Bronchial epithelial cell (primary cell): ENCODE measurements around the gene TNNT2. TPM values are rescaled to one million over a fixed set of nuclear protein-coding genes. Genes with fewer than 3 reads are reported as not detected.

Experiments
- DNase-seq: peaks from one replicate; pipeline ENCODE4 v3.0.0-alpha.2; 2010; ENCODE audit warnings: low read depth
- FAIRE-seq: peaks from 2 replicates; lab custom pipeline; 2011; peaks lifted over from hg19 to GRCh38; lab: Jason Lieb, UNC
- H3K27me3 ChIP-seq: 2 replicates; pipeline ENCODE4 v1.5.1; 2011; ENCODE audit warnings: low read length; ENCODE audit not compliant: control insufficient read depth, insufficient read depth
- H3K36me3 ChIP-seq: 2 replicates; pipeline ENCODE4 v1.5.1; 2011; ENCODE audit warnings: low read length; ENCODE audit not compliant: control insufficient read depth, insufficient read depth
- H3K4me3 ChIP-seq: 2 replicates; pipeline ENCODE4 v1.5.1; 2011; ENCODE audit warnings: mild to moderate bottlenecking, low read depth, low read length, control low read depth
- total RNA-seq: library from RNA; depleted of rRNA; stranded (reverse); fragments of >200 nt; gene quantifications from 2 replicates; pipeline ENCODE4 v1.2.1, GENCODE V29; 2014
- TF ChIP-seq, protein P1 (sequence below): IDR thresholded peaks from 2 replicates; pipeline ENCODE4 v1.5.1; 2011; ENCODE audit warnings: mild to moderate bottlenecking, moderate library complexity, low read length, control low read depth, inconsistent platforms; ENCODE audit not compliant: insufficient read depth, severe bottlenecking

TNNT2 gene
- total RNA-seq, 1 donor from 2014 or later: 0.26 TPM

DNA sequence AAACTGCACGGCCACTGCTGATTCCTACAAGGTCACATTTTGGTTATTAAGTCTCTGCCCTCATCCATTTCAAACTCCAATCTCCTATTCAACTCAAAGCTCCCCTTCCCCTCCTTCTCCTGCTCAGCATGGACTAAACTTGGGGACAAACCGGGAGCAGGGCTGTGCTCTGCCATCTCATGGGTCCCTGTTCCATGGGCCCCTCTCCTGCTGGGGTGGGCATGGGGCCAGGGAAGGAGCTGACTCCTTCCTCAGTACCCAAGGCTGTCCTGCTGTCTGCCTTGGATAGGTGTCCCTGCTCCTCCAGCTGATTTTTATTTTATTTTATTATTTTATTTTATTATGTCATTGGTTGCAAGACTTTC lies 27.1 kb downstream of the TNNT2 start:
- TF ChIP-seq, protein P1, sequence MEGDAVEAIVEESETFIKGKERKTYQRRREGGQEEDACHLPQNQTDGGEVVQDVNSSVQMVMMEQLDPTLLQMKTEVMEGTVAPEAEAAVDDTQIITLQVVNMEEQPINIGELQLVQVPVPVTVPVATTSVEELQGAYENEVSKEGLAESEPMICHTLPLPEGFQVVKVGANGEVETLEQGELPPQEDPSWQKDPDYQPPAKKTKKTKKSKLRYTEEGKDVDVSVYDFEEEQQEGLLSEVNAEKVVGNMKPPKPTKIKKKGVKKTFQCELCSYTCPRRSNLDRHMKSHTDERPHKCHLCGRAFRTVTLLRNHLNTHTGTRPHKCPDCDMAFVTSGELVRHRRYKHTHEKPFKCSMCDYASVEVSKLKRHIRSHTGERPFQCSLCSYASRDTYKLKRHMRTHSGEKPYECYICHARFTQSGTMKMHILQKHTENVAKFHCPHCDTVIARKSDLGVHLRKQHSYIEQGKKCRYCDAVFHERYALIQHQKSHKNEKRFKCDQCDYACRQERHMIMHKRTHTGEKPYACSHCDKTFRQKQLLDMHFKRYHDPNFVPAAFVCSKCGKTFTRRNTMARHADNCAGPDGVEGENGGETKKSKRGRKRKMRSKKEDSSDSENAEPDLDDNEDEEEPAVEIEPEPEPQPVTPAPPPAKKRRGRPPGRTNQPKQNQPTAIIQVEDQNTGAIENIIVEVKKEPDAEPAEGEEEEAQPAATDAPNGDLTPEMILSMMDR: no peak
- Histone ChIP-seq H3K27me3 (no peaks in the 10 kb centered on the region), H3K4me3 (no peak overlapping the region), H3K36me3 (no peaks in the 10 kb centered on the region)
- DNase-seq: no peak
- FAIRE-seq: no peak

DNA sequence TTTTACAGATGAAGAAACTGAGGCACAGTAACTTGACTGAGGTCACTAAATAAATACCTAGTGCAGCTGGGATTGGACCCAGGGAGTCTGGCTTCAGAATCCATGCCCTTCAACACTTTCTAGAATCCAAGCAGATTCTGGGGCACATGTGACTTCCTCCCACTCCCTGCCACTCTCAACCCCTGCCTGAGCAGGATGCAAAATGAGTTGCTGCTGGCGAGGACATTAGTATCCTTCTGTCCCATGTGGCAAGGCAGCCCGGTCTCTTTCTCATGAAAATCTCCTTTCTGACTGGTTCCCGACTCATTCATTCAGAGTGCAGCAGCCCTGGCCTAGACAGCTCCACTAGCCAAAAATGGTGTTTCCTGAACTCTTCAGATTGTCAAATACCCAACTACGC lies 28.4 kb downstream of the TNNT2 start:
- TF ChIP-seq, protein P1: no peak
- DNase-seq: no peak
- no peaks in the 10 kb centered on the region for H3K27me3 ChIP-seq
- no peaks in the 10 kb centered on the region for H3K36me3 ChIP-seq
- no peak for FAIRE-seq
- no peak overlapping the region for H3K4me3 ChIP-seq

DNA sequence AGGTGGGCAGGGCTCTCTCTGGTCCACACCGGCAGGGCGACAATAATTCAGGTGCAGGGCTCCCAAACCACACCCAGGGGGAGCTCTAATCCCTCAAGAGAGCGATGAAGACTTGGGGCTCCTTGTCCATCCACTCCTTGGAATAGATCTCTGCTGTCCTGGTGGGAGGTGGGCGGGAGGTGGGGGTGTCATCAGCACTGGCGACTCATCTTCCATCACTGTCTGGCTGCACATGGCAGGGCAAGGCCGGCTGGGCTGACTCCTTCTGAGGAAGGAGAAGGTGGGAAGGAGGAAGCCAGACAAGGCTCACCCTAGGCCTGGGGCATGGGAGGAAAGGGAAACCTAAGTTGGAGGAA lies 29.3 kb downstream of the TNNT2 start:
- DNase-seq: peak; percentile 64
- Histone ChIP-seq H3K36me3 (no peaks in the 10 kb centered on the region), H3K27me3 (no peaks in the 10 kb centered on the region), H3K4me3 (no peak overlapping the region)
- TF ChIP-seq, protein P1: peak; percentile 92
- FAIRE-seq: no peak

DNA sequence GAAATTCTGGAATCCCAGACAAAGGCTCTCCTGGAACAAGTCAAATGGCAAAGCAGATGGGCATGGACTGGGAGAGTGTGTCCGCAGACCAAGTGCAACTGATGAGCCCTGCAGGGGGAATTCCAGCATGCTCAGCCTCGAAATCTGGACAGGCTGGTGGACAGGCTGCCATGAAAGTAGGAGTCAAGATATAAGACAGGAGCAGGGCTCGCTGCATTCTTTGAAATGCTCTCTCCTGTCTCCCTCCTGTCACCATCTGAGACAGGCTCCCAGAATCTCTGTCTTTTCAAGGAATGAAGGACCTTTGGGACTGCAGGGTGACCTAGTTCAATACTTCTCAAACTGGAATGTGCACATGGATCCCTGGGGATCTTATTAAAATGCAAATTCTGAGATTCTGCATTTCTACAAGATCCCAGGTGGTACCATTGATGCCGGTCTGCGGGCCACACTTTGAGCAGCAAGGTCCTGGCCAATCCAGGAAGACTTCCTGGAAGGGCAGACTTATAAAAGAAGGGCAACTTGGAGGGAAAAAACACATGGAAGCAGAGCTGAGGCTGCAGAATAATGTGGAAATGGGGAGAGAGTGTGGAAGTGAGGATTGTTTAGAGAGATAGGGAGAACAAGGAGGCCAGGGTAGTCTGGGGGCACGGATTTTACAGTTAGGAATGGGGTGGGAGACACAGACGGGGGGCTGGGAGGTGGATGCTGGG lies 29.8 kb downstream of the TNNT2 start:
- no peaks in the 10 kb centered on the region for H3K36me3 ChIP-seq
- no peaks in the 10 kb centered on the region for H3K27me3 ChIP-seq
- FAIRE-seq: no peak
- no peak for DNase-seq
- TF ChIP-seq, protein P1: no peak
- no peak overlapping the region for H3K4me3 ChIP-seq

DNA sequence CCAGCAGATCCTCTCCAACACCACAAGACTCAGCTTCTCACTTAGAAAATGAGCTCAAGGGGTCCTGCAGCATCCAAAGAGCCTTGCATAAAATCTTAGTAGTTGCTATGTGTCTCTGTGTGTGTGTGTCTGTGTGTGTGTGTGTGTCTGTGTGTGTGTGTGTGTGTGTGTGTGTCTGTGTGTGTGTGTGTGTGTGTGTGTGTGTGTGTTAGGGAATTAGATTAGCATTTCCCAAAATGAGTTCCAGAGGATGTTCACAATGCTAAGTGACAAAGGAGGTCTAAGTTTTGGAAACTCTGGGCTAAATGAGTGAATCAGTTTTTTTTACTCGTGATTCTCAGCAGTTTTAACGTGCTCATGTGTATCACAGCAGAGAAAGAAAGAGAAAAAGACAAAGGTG lies 30.5 kb downstream of the TNNT2 start:
- Histone ChIP-seq H3K36me3 (no peaks in the 10 kb centered on the region), H3K27me3 (no peaks in the 10 kb centered on the region), H3K4me3 (no peak overlapping the region)
- no peak for FAIRE-seq
- TF ChIP-seq, protein P1: no peak
- no peak for DNase-seq
